ENCODE data around the gene SPACA6.
"Not testable (repeated sequence)": the region's sequence is repeated elsewhere in the genome, so short reads cannot be mapped to it uniquely, and the experiment has no call there.

SPACA6 gene

GRCh38 chr19:51735759-51736449, 42.8 kb downstream of the SPACA6 start:
- DNase-seq (ENCODE audit: low spot score): no peak

DNA sequence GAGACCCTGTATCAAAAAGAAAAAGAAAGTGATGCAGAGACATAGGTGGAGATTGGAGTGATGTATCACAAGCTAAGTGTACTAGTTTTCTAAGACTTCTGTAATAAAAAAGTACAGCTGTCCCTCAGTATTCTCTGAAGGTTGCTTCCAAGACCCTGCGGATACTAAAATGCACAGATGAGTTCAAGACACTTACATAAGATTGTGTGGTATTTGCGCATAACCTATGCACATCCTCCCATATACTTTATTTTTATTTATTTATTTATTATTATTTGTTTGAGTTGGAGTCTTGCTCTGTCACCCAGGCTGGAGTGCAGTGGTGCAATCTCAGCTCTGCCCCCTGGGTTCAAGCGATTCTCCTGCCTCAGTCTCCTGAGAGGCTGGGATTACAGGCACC, 44.3 kb downstream of the SPACA6 start:
- DNase-seq (ENCODE audit: low spot score): no peak

- DNase-seq (ENCODE audit: low spot score): no peak
Observed at GRCh38 chr19:51737924-51738323, 44.8 kb downstream of the SPACA6 start.

GRCh38 chr19:51738523-51738922, 45.4 kb downstream of the SPACA6 start:
- DNase-seq (ENCODE audit: low spot score): not testable (repeated sequence)

- no peak for DNase-seq (ENCODE audit: low spot score)
Observed at GRCh38 chr19:51739466-51740213, 46.5 kb downstream of the SPACA6 start.

GRCh38 chr19:51740356-51740755, 47.2 kb downstream of the SPACA6 start:
- no peak for DNase-seq (ENCODE audit: low spot score)

DNA sequence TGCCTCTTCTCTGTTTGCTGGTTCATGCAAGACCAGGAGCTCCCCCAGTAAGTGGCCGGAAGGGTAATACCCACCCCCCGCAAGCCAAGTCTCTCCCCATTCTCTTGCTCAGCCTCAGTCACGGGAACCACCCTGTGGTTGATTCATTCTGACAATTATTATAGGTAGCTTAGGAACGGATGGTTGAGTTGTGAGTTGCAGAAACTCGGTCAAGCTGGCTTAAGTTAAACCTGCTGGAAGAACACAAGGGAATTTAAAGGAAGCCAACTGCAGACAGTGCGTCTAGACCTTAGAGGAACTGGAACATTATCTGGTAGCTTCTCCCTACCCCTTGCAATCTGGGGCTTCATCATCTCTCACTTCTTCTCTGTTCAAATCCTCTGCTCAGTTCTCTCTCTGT, 49.7 kb downstream of the SPACA6 start:
- no peak for DNase-seq (ENCODE audit: low spot score)

- DNase-seq (ENCODE audit: low spot score): no peak
Observed at GRCh38 chr19:51743405-51743804, 50.3 kb downstream of the SPACA6 start.

DNA sequence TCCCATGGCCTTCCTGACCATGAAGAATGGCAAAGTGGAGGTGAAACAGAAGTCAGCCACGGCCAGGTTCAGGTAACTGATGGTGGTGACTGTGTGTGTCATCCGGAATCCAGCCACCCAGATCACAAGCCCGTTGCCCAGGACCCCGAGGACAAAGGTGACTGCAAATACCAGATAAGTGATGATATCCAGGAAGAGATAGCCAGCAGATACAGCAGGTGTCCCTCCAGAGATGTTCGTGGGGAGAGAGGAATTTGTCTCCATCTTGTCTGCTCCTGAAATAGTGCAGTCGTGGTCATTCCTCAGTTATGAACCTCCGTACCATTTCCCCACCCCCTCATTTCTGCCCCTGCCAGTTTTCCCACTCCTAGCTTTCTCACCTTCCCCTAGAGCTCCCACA, 53.6 kb downstream of the SPACA6 start:
- no peak for DNase-seq (ENCODE audit: low spot score)

GRCh38 chr19:51749979-51750378, 56.8 kb downstream of the SPACA6 start:
- no peak for DNase-seq (ENCODE audit: low spot score)

DNA sequence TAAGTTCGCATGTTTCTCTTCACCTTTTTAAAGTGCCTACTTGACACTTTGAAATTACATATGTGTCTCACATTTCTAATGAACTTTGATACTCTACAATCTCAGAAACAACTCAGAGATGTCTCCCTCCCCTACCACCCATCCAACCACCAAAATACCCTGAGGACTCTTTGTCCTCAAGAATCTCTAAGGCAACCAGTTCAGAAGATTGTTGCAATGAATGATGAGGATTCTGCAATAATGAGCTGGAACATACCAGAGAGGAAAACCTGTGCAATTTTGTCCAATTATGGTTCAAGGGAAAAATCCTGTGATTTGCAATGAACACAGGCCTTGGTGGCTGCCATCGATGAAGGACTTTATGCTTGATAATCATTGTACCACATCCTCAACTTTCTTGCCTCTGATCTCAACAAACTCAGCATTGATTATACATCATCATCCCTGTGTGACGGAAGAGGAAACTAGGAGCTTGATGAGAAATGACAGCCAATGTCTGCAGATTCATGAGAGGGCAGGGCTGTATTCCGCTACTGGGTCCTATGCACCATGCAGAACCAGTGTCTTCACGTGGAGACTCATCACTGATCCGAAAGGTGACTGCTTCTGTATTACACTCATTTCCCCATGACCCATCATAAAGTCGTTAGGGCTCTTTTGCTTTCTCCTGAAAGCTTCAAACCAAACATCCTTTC, 57.4 kb downstream of the SPACA6 start:
- no peak for DNase-seq (ENCODE audit: low spot score)

GRCh38 chr19:51751655-51752054, 58.5 kb downstream of the SPACA6 start, which contains the start of gene FPR1:
TSS of gene FPR1 (minus strand) at chr19:51751878. CDS start at chr19:51746994, 4,884 bp downstream.
- no peak for DNase-seq (ENCODE audit: low spot score)

- no peak for DNase-seq (ENCODE audit: low spot score)
Observed at GRCh38 chr19:51754109-51754508, 61.0 kb downstream of the SPACA6 start.

DNA sequence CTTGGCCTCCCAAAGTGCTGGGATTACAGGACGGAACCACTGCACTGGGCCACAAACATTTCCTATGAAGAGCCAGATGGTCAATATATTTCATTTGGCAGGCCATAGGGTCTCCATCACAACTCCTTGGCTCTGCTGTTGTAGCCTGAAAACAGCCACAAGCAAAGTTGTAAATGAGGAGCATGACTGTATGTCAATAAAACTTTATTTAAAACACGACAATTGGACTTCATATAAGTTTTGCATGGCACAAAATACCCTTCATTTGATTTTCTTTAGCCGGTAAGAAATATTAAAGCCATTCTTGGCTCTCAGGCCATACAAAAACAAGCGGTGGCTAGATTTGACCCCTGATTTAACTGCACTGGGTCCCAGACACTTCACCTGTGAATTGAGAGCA, 61.6 kb downstream of the SPACA6 start:
- DNase-seq (ENCODE audit: low spot score): no peak

Data from AG08396 (cell line).